PC-3 (cell line): ENCODE results near the gene REV1. TPM values are rescaled to one million over a fixed set of nuclear protein-coding genes. Genes with fewer than 3 reads are reported as not detected.
"Not testable (repeated sequence)": the region's sequence is repeated elsewhere in the genome, so short reads cannot be mapped to it uniquely, and the experiment has no call there.

ENCODE experiments used
- ATAC-seq: fragments of 200-7000 bp; cut with Tn5 transposase; 2 replicates; pipeline ENCODE4 v1.9.1; 2020; ENCODE audit warnings: mild to moderate bottlenecking, moderate library complexity
- BruUV-seq: library from RNA; stranded (reverse); fragments of 400-500 nt; replicated peaks from 2 replicates; lab custom pipeline; 2021; lab: Mats Ljungman, UMichigan
- CTCF ChIA-PET: fragments of 300-600 bp; sonication (Branson Sonifier 250); formaldehyde crosslinking; loops from one replicate; lab custom pipeline; 2022; ENCODE audit warnings: antibody characterized with exemption; lab: Charles Lee
- POLR2A ChIA-PET: fragments of 300-600 bp; sonication (Branson Sonifier 250); formaldehyde crosslinking; loops from one replicate; lab custom pipeline; 2022; ENCODE audit warnings: antibody characterized with exemption; ENCODE audit not compliant: unreplicated experiment; lab: Charles Lee
- DNase-seq: peaks from one replicate; pipeline ENCODE4 v3.0.0-alpha.2; 2015
- H2AFZ ChIP-seq: fragments of 300-600 bp; sonication (generic); 2 replicates; pipeline ENCODE4 v1.6.0; 2016; ENCODE audit warnings: antibody characterized with exemption, low read length
- H3F3A ChIP-seq: fragments of 300-600 bp; sonication (generic); one replicate; pipeline ENCODE4 v1.6.0; 2017; ENCODE audit warnings: antibody characterized with exemption, low read length, control low read depth, mild to moderate bottlenecking; ENCODE audit not compliant: unreplicated experiment
- H3K27ac ChIP-seq: fragments of 300-600 bp; sonication (generic); 2 replicates; pipeline ENCODE4 v1.5.1; 2016; ENCODE audit warnings: mild to moderate bottlenecking, low read length
- H3K27me3 ChIP-seq: fragments of 300-600 bp; sonication (generic); 2 replicates; pipeline ENCODE4 v1.6.1; 2016; ENCODE audit warnings: low read length, mixed read lengths
- H3K36me3 ChIP-seq: fragments of 300-600 bp; sonication (generic); 2 replicates; pipeline ENCODE4 v1.6.1; 2016; ENCODE audit warnings: low read depth, mixed run types, low read length, mixed read lengths
- H3K4me1 ChIP-seq: fragments of 300-600 bp; sonication (generic); 2 replicates; pipeline ENCODE4 v1.5.1; 2016; ENCODE audit warnings: low read length; ENCODE audit not compliant: insufficient read depth
- H3K4me2 ChIP-seq: fragments of 300-600 bp; sonication (generic); 2 replicates; pipeline ENCODE4 v1.6.0; 2016; ENCODE audit warnings: low read length
- H3K4me3 ChIP-seq: fragments of 300-600 bp; sonication (generic); 2 replicates; pipeline ENCODE4 v1.5.1; 2016; ENCODE audit warnings: mild to moderate bottlenecking, low read length, mixed read lengths
- H3K79me2 ChIP-seq: fragments of 300-600 bp; sonication (generic); 2 replicates; pipeline ENCODE4 v1.6.1; 2017; ENCODE audit warnings: low read length, mixed read lengths
- H3K9ac ChIP-seq: fragments of 300-600 bp; sonication (generic); 2 replicates; pipeline ENCODE4 v1.6.0; 2016; ENCODE audit warnings: mild to moderate bottlenecking, low read length
- H3K9me2 ChIP-seq: fragments of 300-600 bp; sonication (generic); replicated peaks from 2 replicates; pipeline ENCODE4 v1.6.1; 2016; ENCODE audit warnings: mixed run types, low read length, mixed read lengths
- H3K9me3 ChIP-seq: fragments of 300-600 bp; sonication (generic); 2 replicates; pipeline ENCODE4 v1.6.1; 2016; ENCODE audit warnings: low read length, mixed read lengths
- H4K20me1 ChIP-seq: fragments of 300-600 bp; sonication (generic); 2 replicates; pipeline ENCODE4 v1.6.1; 2016; ENCODE audit warnings: low read length, mixed read lengths
- EZH2 ChIP-seq: fragments of 300-600 bp; sonication (generic); IDR thresholded peaks from one replicate; pipeline ENCODE4 v1.6.1; 2017; ENCODE audit warnings: antibody characterized with exemption, mild to moderate bottlenecking, low read length; ENCODE audit not compliant: unreplicated experiment
- EZH2phosphoT487 ChIP-seq: fragments of 300-600 bp; sonication (generic); IDR thresholded peaks from 2 replicates; pipeline ENCODE4 v1.6.1; 2018; ENCODE audit warnings: mild to moderate bottlenecking, antibody characterized with exemption, low read length, borderline replicate concordance
- intact Hi-C: fragments of 100-400 bp; cut with micrococcal nuclease; formaldehyde crosslinking; loops from 2 replicates; pipeline ENCODE4 v1.9.0; 2023
- total RNA-seq: library from RNA; depleted of rRNA; stranded (reverse); fragments of >200 nt; gene quantifications from 2 replicates; pipeline ENCODE4 v1.2.3, GENCODE V29; 2014
- TF ChIP-seq, protein P1 (sequence below): fragments of 300-600 bp; sonication (generic); conservative IDR thresholded peaks from 2 replicates; pipeline ENCODE4 v1.5.1; 2017; ENCODE audit warnings: antibody characterized with exemption, low read depth, mild to moderate bottlenecking, low read length

REV1 gene
- total RNA-seq, 1 experiment from 2014 or later: 17.9 TPM

DNA sequence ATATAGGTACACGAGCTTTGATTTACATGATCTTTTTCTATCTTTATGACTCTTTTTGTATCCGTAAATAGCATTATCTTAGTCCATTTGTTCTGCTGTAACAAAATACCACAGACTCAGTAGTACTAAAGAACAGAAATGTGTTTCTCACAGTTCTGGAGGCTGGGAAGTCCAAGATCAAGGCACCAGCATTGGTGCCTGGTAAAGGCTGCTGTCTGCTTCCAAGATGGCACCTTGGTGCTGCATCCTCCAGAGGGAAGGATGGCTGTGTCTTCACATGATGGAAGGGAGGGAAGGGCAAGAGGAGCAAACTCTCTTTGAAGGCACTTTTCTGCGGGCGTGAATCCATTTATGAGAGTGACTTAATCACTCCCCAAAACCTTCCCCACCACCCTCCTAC, 116.7 kb downstream of the REV1 start:
- POLR2A ChIA-PET: no interaction called here
- TF ChIP-seq EZH2phosphoT487 (no peak), EZH2 (no peak)
- TF ChIP-seq, protein P1, sequence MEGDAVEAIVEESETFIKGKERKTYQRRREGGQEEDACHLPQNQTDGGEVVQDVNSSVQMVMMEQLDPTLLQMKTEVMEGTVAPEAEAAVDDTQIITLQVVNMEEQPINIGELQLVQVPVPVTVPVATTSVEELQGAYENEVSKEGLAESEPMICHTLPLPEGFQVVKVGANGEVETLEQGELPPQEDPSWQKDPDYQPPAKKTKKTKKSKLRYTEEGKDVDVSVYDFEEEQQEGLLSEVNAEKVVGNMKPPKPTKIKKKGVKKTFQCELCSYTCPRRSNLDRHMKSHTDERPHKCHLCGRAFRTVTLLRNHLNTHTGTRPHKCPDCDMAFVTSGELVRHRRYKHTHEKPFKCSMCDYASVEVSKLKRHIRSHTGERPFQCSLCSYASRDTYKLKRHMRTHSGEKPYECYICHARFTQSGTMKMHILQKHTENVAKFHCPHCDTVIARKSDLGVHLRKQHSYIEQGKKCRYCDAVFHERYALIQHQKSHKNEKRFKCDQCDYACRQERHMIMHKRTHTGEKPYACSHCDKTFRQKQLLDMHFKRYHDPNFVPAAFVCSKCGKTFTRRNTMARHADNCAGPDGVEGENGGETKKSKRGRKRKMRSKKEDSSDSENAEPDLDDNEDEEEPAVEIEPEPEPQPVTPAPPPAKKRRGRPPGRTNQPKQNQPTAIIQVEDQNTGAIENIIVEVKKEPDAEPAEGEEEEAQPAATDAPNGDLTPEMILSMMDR: no peak
- peaks cover 60% of the 10 kb centered on the region for H3K36me3 ChIP-seq
- no peak overlapping the region for H3K9ac ChIP-seq
- H3K4me1 ChIP-seq: no peaks in the 10 kb centered on the region
- H3K79me2 ChIP-seq: no peaks in the 10 kb centered on the region
- CTCF ChIA-PET: no interaction called here
- no peaks in the 10 kb centered on the region for H3K9me3 ChIP-seq
- no peak for ATAC-seq
- no peak overlapping the region for H2AFZ ChIP-seq
- H3K4me3 ChIP-seq: no peak overlapping the region
- no peaks in the 10 kb centered on the region for H4K20me1 ChIP-seq
- no peak overlapping the region for H3K27ac ChIP-seq
- BruUV-seq: no TSS peak
- intact Hi-C loops: no loop called here
- DNase-seq: no peak
- H3F3A ChIP-seq: no peaks in the 10 kb centered on the region
- no peaks in the 10 kb centered on the region for H3K27me3 ChIP-seq
- no peak overlapping the region for H3K4me2 ChIP-seq
- H3K9me2 ChIP-seq: no peaks in the 10 kb centered on the region

DNA sequence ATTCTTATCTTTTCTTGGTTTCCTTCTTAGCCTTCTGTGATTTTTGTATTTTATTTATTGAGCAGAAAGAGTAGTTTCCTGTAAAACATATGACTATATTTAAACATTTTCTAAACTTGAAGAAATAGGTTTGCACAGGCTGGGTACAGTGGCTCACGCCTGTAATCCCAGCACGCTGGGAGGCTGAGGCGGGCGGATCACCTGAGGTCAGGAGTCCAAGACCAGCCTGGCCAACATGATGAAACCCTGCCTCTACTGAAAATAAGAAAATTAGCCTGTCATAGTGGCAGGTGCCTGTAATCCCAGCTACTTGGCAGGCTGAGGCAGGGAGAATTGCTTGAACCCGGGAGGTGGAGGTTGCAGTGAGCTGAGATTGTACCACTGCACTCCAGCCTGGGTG, 121.0 kb downstream of the REV1 start:
- H2AFZ ChIP-seq, H3K79me2 ChIP-seq, H3K4me1 ChIP-seq, POLR2A ChIA-PET, H3F3A ChIP-seq, intact Hi-C loops, BruUV-seq, CTCF ChIA-PET, H3K27ac ChIP-seq, H3K9me3 ChIP-seq, H4K20me1 ChIP-seq, H3K4me2 ChIP-seq, ATAC-seq, H3K27me3 ChIP-seq, H3K4me3 ChIP-seq, H3K9ac ChIP-seq, DNase-seq, H3K9me2 ChIP-seq: not testable (repeated sequence)
- H3K36me3 ChIP-seq: peaks cover 70% of the 10 kb centered on the region

DNA sequence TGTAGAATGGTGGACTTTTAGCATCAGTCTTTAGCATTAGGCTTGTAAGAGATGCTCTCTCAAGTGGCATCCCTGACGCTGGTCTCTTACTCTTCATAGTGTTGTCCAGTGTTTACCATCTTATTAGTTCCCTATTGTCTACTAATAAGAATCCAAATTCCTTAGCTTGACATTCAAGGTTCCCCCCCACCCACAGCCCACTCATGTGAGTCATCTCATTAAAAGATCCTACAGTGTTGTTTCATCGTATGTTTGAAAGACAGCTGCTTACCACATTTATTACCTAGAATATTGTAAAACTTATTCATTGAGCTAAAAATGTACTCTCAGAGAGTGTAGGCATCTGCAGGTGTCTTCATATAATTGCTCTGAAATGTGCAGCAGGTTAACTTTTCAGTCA, 124.2 kb downstream of the REV1 start:
- Histone ChIP-seq H4K20me1 (0 out of 2 replicates have a peak, but pooled peaks cover 9% of the 10 kb centered on the region), H2AFZ (no peak overlapping the region), H3K4me1 (no peaks in the 10 kb centered on the region), H3K4me2 (no peak overlapping the region), H3F3A (no peaks in the 10 kb centered on the region), H3K4me3 (no peak overlapping the region), H3K27ac (no peak overlapping the region), H3K9ac (no peak overlapping the region), H3K9me2 (no peaks in the 10 kb centered on the region), H3K27me3 (no peaks in the 10 kb centered on the region), H3K36me3 (peaks cover 59% of the 10 kb centered on the region), H3K9me3 (no peaks in the 10 kb centered on the region), H3K79me2 (no peaks in the 10 kb centered on the region)
- BruUV-seq: no TSS peak
- TF ChIP-seq EZH2phosphoT487 (no peak), EZH2 (no peak)
- TF ChIP-seq, protein P1: no peak
- ATAC-seq (peak; percentile 35), DNase-seq (no peak)
- POLR2A ChIA-PET: interaction anchor here (0.5 kb wide), 1 partner anchor 125 kb away, joined by 3 read pairs; no protein-coding TSS in a partner anchor
- CTCF ChIA-PET: no interaction called here
- intact Hi-C loops: no loop called here
